Erythroblast (primary cell): ENCODE data around the gene SMG7.

Experiments used
- GATA1 ChIP-seq: IDR thresholded peaks from 2 replicates; pipeline ENCODE4 v1.6.1; 2011; ENCODE audit warnings: low read depth, mild to moderate bottlenecking, control low read depth, low read length, moderate library complexity
- POLR2A ChIP-seq: IDR thresholded peaks from 2 replicates; pipeline ENCODE4 v1.6.1; 2011; ENCODE audit warnings: mild to moderate bottlenecking, low read length

DNA sequence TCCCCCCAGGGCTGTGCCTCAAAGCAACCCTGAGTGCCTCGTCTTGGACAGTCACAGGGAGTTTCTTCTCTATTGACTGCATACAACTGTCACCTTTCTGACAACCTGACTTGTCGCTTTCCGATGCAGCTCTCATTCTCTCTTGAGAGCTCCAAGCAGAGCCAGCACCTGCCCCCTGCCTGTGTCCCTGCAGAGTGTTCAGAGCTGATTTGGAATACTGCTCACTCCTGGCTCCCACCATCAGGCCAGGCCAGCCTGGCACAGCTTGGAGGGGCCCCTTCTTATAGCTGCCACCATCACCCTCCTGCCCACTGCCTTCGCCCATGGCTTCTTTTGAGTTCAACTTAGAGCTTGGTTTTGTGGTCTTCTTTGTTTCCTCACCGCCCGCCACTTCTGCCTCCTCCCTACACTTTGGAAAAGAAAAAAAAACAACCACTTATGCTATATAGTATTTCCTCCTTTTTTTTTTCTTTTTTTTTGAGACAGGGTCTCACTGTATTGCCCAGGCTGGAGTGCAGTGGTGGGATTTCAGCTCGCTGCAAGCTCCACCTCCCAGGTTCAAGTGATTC, 105.7 kb downstream of the SMG7 start:
- TF ChIP-seq POLR2A: no peak
- no peak for TF ChIP-seq GATA1
